Activated CD4-positive, alpha-beta memory T cell treated with anti-CD3 and anti-CD28 coated beads, Interleukin-2, amount 10 ng/mL, durations not matched to agents 7 days and 5 days (primary cell): Measurements from ENCODE around the gene AS3MT. TPM values are rescaled to one million over a fixed set of nuclear protein-coding genes. Genes with fewer than 3 reads are reported as not detected.
"Not testable (repeated sequence)": the region's sequence is repeated elsewhere in the genome, so short reads cannot be mapped to it uniquely, and the experiment has no call there.

Experiments
- CTCF ChIA-PET: fragments of 350-600 bp; sonication (Branson Sonifier 250); formaldehyde crosslinking; loops from one replicate; lab custom pipeline; 2021; ENCODE audit warnings: antibody characterized with exemption, inconsistent platforms; lab: Charles Lee
- POLR2A ChIA-PET: fragments of 350-600 bp; sonication (Branson Sonifier 250); formaldehyde crosslinking; loops from one replicate; lab custom pipeline; 2021; ENCODE audit warnings: antibody characterized with exemption; lab: Charles Lee
- DNase-seq: peaks from one replicate; pipeline ENCODE4 v3.0.0-alpha.2; 2020
- H3K27ac Mint-ChIP-seq: one replicate; pipeline ENCODE4 v1.8.0; 2021; ENCODE audit warnings: mild to moderate bottlenecking, mixed read lengths
- H3K27me3 Mint-ChIP-seq: one replicate; pipeline ENCODE4 v1.8.0; 2021; ENCODE audit warnings: mixed read lengths
- H3K36me3 Mint-ChIP-seq: one replicate; pipeline ENCODE4 v1.8.0; 2021; ENCODE audit warnings: low read depth, mixed read lengths
- H3K4me1 Mint-ChIP-seq: one replicate; pipeline ENCODE4 v1.8.0; 2021; ENCODE audit warnings: mixed read lengths
- H3K4me3 Mint-ChIP-seq: one replicate; pipeline ENCODE4 v1.8.0; 2021; ENCODE audit warnings: mild to moderate bottlenecking, mixed read lengths
- H3K9me3 Mint-ChIP-seq: one replicate; pipeline ENCODE4 v1.8.0; 2021; ENCODE audit warnings: mixed read lengths
- total RNA-seq, 2 experiments: library from RNA; stranded (reverse); gene quantifications; one replicate each; pipeline ENCODE4 v1.2.3, GENCODE V29; 2021

AS3MT gene
- under 1 TPM; 0.15 to 0.65 TPM for total RNA-seq

DNA sequence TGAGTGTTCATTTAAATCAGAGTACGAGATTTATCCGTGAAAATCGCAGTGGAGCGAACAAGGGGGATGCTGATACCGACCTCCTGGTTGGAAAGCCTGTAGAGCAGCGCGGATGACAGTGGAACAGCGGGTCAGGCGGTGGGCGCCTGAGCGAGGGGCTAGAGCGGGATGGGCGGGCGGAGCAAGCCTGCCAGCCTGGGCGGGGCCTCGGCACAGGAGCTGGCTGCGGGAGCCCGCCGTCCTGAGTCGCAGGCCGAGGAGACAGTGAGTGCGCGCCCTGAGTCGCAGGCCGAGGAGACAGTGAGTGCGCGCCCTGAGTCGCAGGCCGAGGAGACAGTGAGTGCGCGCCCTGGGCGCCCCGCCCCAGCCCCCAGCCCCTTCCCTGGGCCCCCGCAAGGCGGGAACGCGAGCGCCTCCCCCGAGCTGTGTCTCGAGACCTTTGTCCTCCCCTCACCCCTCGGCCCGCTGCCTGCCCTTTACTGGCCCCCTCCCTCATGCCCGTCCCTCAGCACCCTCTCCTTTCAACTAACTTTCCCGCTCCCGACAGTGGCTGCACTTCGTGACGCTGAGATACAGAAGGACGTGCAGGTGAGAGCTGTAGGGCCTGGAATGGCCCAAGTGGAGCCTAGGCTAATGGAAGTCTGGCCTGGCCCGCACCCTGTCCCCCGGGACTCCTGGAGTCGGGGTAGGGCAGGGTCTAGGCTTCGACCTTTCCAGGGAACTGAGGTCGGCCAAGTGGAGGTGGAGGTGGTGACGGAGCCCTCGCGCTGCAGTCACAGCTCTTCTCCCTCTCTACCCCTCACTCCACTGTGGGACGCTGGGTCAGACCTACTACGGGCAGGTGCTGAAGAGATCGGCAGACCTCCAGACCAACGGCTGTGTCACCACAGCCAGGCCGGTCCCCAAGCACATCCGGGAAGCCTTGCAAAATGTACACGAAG is at the start of gene AS3MT:
TSS of gene AS3MT (plus strand) at position 213 of the 941 bp plus-strand sequence. CDS start at position 336, 123 bp downstream.
- H3K9me3 Mint-ChIP-seq: no peaks in the 10 kb centered on the region
- peaks cover 10% of the 10 kb centered on the region for H3K4me1 Mint-ChIP-seq
- ChIA-PET CTCF (no interaction called here), POLR2A (no interaction called here)
- peak; percentile 22 for DNase-seq
- H3K27ac Mint-ChIP-seq: no peak within 1 kb of the TSS
- H3K4me3 Mint-ChIP-seq: peak within 1 kb of the TSS; percentile 59
- no peaks in the 10 kb centered on the region for H3K36me3 Mint-ChIP-seq
- H3K27me3 Mint-ChIP-seq: peaks cover 17% of the 10 kb centered on the region

DNA sequence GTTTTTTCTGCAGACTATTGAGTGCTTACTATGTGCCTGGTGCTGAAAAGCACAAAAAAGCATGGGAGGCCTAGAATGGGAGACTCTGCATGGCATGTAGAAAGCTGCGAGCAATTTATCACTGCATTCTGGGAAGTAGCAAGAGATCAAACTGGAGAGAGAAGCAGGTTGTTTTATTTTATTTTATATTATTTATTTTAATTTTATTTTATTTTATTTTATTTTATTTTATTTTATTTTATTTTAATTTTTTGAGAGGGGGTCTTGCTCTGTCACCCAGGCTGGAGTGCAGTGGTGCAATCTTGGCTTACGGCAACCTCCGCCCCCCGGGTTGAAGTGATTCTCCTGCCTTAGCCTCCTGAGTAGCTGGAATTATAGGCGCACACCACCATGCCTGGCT is 49.3 kb upstream of the AS3MT start:
- H3K27me3 Mint-ChIP-seq, H3K4me3 Mint-ChIP-seq, H3K4me1 Mint-ChIP-seq, H3K27ac Mint-ChIP-seq, H3K9me3 Mint-ChIP-seq, DNase-seq, H3K36me3 Mint-ChIP-seq, POLR2A ChIA-PET: not testable (repeated sequence)
- CTCF ChIA-PET: interaction anchor here (0.6 kb wide), 1 partner anchor 134 kb away, joined by 3 read pairs; no protein-coding TSS in a partner anchor

- no peaks in the 10 kb centered on the region for H3K9me3 Mint-ChIP-seq
- peaks cover 2% of the 10 kb centered on the region for H3K27me3 Mint-ChIP-seq
- no peak overlapping the region for H3K4me3 Mint-ChIP-seq
- no peak overlapping the region for H3K27ac Mint-ChIP-seq
- ChIA-PET POLR2A (interaction anchor here (0.9 kb wide), 1 partner anchor 107 kb away, joined by 3 read pairs; the partner anchor contains the start of gene SFXN2), CTCF (no interaction called here)
- H3K4me1 Mint-ChIP-seq: no peaks in the 10 kb centered on the region
- H3K36me3 Mint-ChIP-seq: no peaks in the 10 kb centered on the region
- DNase-seq: no peak
Observed at GRCh38 chr10:102822222-102822621, 47.0 kb upstream of the AS3MT start.

GRCh38 chr10:102824664-102825063 is 44.6 kb upstream of the AS3MT start:
- ChIA-PET POLR2A (no interaction called here), CTCF (no interaction called here)
- H3K27ac Mint-ChIP-seq: no peak overlapping the region
- no peaks in the 10 kb centered on the region for H3K36me3 Mint-ChIP-seq
- H3K4me3 Mint-ChIP-seq: no peak overlapping the region
- DNase-seq: no peak
- no peaks in the 10 kb centered on the region for H3K9me3 Mint-ChIP-seq
- peaks cover 2% of the 10 kb centered on the region for H3K27me3 Mint-ChIP-seq
- H3K4me1 Mint-ChIP-seq: no peaks in the 10 kb centered on the region

DNA sequence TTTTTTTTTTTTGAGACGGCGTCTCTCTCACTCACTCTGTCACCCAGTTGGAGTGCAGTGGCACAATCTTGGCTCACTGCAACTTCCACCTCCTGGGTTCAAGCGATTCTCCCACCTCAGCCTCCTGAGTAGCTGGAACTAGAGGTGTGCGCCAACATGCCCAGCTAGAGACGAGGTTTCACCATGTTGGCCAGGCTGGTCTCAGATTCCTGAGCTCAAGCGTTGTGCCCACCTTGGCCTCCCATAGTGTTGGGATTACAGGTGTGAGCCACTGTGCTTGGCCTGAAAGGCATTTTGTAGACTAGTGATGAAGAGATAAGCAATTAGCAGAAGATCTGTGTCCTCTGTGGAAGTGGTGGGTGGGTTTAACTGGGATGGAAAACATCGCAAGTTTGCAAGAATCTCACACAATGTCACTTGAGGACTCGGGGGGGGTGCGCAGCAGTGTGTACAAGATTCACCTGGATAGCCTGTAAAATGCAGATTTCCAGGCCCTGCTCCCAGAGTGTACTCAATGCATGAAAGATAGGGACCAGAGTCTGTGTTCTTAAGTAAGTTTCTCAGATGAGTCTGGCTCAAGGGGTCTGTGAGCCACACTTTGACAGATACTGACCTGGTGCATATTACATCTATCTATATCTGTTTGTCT is 43.0 kb upstream of the AS3MT start:
- Mint-ChIP-seq H3K27ac (no peak overlapping the region), H3K9me3 (no peaks in the 10 kb centered on the region), H3K36me3 (no peaks in the 10 kb centered on the region), H3K27me3 (peaks cover 2% of the 10 kb centered on the region), H3K4me3 (no peak overlapping the region), H3K4me1 (peaks cover 3% of the 10 kb centered on the region)
- POLR2A ChIA-PET: interaction anchor here (0.6 kb wide), 1 partner anchor 228 kb away, joined by 3 read pairs; no protein-coding TSS in a partner anchor
- DNase-seq: no peak
- CTCF ChIA-PET: no interaction called here

GRCh38 chr10:102827597-102827975 is 41.7 kb upstream of the AS3MT start:
- H3K27ac Mint-ChIP-seq: no peak overlapping the region
- CTCF ChIA-PET: no interaction called here
- no peaks in the 10 kb centered on the region for H3K9me3 Mint-ChIP-seq
- no peak overlapping the region for H3K4me3 Mint-ChIP-seq
- H3K36me3 Mint-ChIP-seq: no peaks in the 10 kb centered on the region
- POLR2A ChIA-PET: no interaction called here
- H3K4me1 Mint-ChIP-seq: peaks cover 3% of the 10 kb centered on the region
- H3K27me3 Mint-ChIP-seq: peaks cover 2% of the 10 kb centered on the region
- no peak for DNase-seq

DNA sequence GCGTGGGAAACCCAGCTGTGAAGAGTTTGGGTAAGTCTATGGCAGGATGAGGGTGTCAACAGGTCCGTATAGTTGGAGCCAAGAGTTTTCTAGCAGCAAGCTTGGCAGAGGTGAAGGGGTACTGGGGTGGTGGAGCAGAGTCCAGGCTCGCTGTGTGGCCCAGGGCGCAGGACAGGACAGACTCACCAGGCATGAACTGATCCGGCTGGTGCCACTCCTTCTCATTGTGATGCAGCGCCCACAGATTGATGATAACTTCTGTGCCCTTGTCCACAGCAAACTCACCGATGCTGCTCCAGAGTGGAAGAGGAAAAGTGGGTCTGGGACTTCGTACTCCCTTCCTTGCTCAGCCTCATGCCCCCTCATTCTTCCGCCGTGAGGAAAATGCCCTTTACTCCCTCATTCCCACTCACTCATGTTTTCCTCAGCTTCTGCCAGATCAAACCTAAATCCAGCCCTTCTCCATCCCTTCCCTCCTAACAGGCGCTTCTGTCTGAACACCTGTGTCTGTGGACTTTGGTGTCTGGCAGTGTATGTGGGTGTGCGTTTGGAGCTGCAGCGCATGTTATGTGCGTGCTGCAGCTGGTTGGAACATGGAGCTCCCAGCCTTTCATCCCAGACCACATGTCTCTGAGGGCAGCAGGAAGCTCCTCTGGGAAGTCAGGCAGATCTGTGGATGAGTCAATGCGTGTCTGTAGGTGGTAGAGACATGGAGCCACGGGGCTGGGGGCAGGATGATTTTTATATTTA is 37.8 kb upstream of the AS3MT start:
- H3K27ac Mint-ChIP-seq: no peak overlapping the region

GRCh38 chr10:102832248-102832647 is 37.0 kb upstream of the AS3MT start:
- Mint-ChIP-seq H3K27ac (no peak overlapping the region), H3K4me3 (no peak overlapping the region), H3K27me3 (no peaks in the 10 kb centered on the region), H3K9me3 (no peaks in the 10 kb centered on the region), H3K4me1 (peaks cover 3% of the 10 kb centered on the region), H3K36me3 (no peaks in the 10 kb centered on the region)
- POLR2A ChIA-PET: no interaction called here
- CTCF ChIA-PET: interaction anchor here (0.6 to 1.4 kb wide), 3 partner anchors 9 to 472 kb away, joined by 3 to 5 read pairs (median 4); no protein-coding TSS in a partner anchor
- no peak for DNase-seq

More for the DNA sequence above, 37.8 kb upstream of the AS3MT start:
- Mint-ChIP-seq H3K4me1 (peaks cover 3% of the 10 kb centered on the region), H3K27me3 (no peaks in the 10 kb centered on the region), H3K9me3 (no peaks in the 10 kb centered on the region), H3K4me3 (no peak overlapping the region), H3K36me3 (no peaks in the 10 kb centered on the region)
- ChIA-PET CTCF (interaction anchor here (0.6 to 1.4 kb wide), 2 partner anchors 8 to 473 kb away, joined by 3 to 5 read pairs; no protein-coding TSS in a partner anchor), POLR2A (no interaction called here)
- no peak for DNase-seq

GRCh38 chr10:102832987-102833386 is 36.3 kb upstream of the AS3MT start:
- ChIA-PET CTCF (interaction anchor here (0.9 to 1.2 kb wide), 3 partner anchors 41 to 501 kb away, joined by 3 to 4 read pairs (median 4); no protein-coding TSS in a partner anchor), POLR2A (no interaction called here)
- peaks cover 3% of the 10 kb centered on the region for H3K27me3 Mint-ChIP-seq
- peaks cover under 1% of the 10 kb centered on the region for H3K36me3 Mint-ChIP-seq
- no peak overlapping the region for H3K27ac Mint-ChIP-seq
- DNase-seq: no peak
- peaks cover 3% of the 10 kb centered on the region for H3K4me1 Mint-ChIP-seq
- peaks cover under 1% of the 10 kb centered on the region for H3K9me3 Mint-ChIP-seq
- no peak overlapping the region for H3K4me3 Mint-ChIP-seq

- peaks cover 5% of the 10 kb centered on the region for H3K9me3 Mint-ChIP-seq
- no peak overlapping the region for H3K27ac Mint-ChIP-seq
- POLR2A ChIA-PET: no interaction called here
- DNase-seq: no peak
- H3K36me3 Mint-ChIP-seq: peaks cover 4% of the 10 kb centered on the region
- CTCF ChIA-PET: interaction anchor here (0.9 to 4.8 kb wide), 4 partner anchors 40 to 500 kb away, joined by 3 to 55 read pairs (median 4); no protein-coding TSS in a partner anchor
- H3K4me1 Mint-ChIP-seq: peaks cover 3% of the 10 kb centered on the region
- peaks cover 8% of the 10 kb centered on the region for H3K27me3 Mint-ChIP-seq
- H3K4me3 Mint-ChIP-seq: no peak overlapping the region
Observed at GRCh38 chr10:102834143-102834542, 35.1 kb upstream of the AS3MT start.

DNA sequence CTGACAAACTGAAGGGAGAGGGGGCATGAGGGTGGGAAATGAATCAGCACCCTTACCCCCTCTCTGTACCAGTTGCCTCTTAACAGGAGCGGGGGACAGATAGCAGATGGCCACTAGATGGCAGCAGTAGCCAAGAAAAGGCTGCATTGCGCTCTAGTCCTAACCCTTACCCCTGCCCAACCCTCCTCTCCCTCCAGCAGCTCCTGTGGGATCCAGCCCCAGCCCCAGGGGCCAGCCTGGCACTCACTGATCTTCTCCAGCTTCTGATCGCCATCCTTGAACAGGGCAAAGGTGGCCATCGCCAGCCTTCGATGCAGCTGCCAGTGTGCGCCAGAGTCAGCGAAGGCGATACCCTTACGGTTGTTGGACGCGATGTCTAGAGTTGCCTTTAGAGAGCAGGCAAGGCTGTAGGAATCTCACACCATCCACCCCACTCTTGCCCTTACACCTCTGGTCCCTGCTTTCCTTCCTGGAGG is 34.2 kb upstream of the AS3MT start:
- Mint-ChIP-seq H3K4me1 (peaks cover 2% of the 10 kb centered on the region), H3K9me3 (peaks cover 5% of the 10 kb centered on the region), H3K4me3 (no peak overlapping the region), H3K27ac (no peak overlapping the region), H3K36me3 (peaks cover 4% of the 10 kb centered on the region), H3K27me3 (peaks cover 16% of the 10 kb centered on the region)
- ChIA-PET POLR2A (interaction anchor here (0.9 to 1.4 kb wide), 2 partner anchors 67 to 357 kb away, joined by 3 to 4 read pairs; no protein-coding TSS in a partner anchor), CTCF (interaction anchor here (0.8 to 4.8 kb wide), 8 partner anchors 23 to 499 kb away, joined by 3 to 55 read pairs (median 6); no protein-coding TSS in a partner anchor)
- peak; percentile 77 for DNase-seq

GRCh38 chr10:102837230-102837721 is 32.0 kb upstream of the AS3MT start, which contains the start of gene CYP17A1:
CYP17A1 (minus strand) TSS chr10:102837413; CDS start chr10:102837361, 52 bp downstream.
- no peak within 1 kb of the TSS for H3K27ac Mint-ChIP-seq
- no peaks in the 10 kb centered on the region for H3K4me1 Mint-ChIP-seq
- H3K4me3 Mint-ChIP-seq: no peak within 1 kb of the TSS
- peaks cover 4% of the 10 kb centered on the region for H3K36me3 Mint-ChIP-seq
- ChIA-PET POLR2A (no interaction called here), CTCF (interaction anchor here (0.8 to 4.8 kb wide), 4 partner anchors 65 to 497 kb away, joined by 3 to 55 read pairs (median 5); no protein-coding TSS in a partner anchor)
- DNase-seq: no peak
- peaks cover 5% of the 10 kb centered on the region for H3K9me3 Mint-ChIP-seq
- peaks cover 26% of the 10 kb centered on the region for H3K27me3 Mint-ChIP-seq
